ENCODE measurements around the gene NFKBIE.
A peak's percentile ranks its signal among the peaks of the same experiment; 100 is the strongest.

- TF ChIP-seq CTCF (IDR thresholded peaks at IDR 0.05) = peak; percentile 65 to 87 (median 82)
- TF ChIP-seq POLR2AphosphoS5 (IDR thresholded peaks at IDR 0.05) = peak; percentile 10
These were observed 8.2 kb downstream of the NFKBIE start, which contains the start of gene SLC35B2 for GRCh38 chr6:44257025-44257752.
